GM23338 (cell line): ENCODE measurements around the gene SLC19A1.

Experiments
- CREB1 ChIP-seq: fragments of 250-450 bp; sonication (Bioruptor Pico); IDR thresholded peaks from 2 replicates; pipeline ENCODE4 v1.5.0; 2020; ENCODE audit warnings: low read depth, mild to moderate bottlenecking, moderate library complexity
- CTCF ChIP-seq, 2 experiments: fragments of 200-600 bp in 1 of 2; sonication (generic) in 1 of 2; conservative IDR thresholded peaks; 2 replicates each; pipeline versions ENCODE4 v1.5.1 to v1.6.1; 2016 to 2017; ENCODE audit warnings: antibody characterized with exemption in 2 of 2, low read depth in 2 of 2, mild to moderate bottlenecking in 2 of 2, moderate library complexity in 1 of 2
- JUNB ChIP-seq: IDR thresholded peaks from one replicate; pipeline ENCODE4 v1.6.1; 2016; ENCODE audit warnings: antibody characterized with exemption; ENCODE audit not compliant: unreplicated experiment
- NANOG ChIP-seq: IDR thresholded peaks from 2 replicates; pipeline ENCODE4 v1.6.1; 2016; ENCODE audit warnings: antibody characterized with exemption, borderline replicate concordance

- TF ChIP-seq JUNB (no peak), CTCF (conservative IDR thresholded peaks at IDR 0.05; ENCODE audit: low read depth in 2 of 2) (no peak), NANOG (no peak), CREB1 (CRISPR knock-in tag) (no peak)
These were observed 35.5 kb upstream of the SLC19A1 start for GRCh38 chr21:45577801-45578175.
